Endodermal cell (in vitro differentiated cells): ENCODE measurements around the gene PRMT7. TPM values are rescaled to one million over a fixed set of nuclear protein-coding genes. Genes with fewer than 3 reads are reported as not detected.
A peak's percentile ranks its signal among the peaks of the same experiment; 100 is the strongest.

ENCODE experiments used
- DNase-seq: peaks from one replicate; pipeline ENCODE4 v3.0.0-alpha.2; 2017
- H3K27ac ChIP-seq: 2 replicates; pipeline ENCODE4 v1.5.1; 2013; ENCODE audit warnings: mild to moderate bottlenecking, low read depth, low read length, moderate library complexity
- H3K27me3 ChIP-seq: 2 replicates; pipeline ENCODE4 v1.6.1; 2013; ENCODE audit warnings: mild to moderate bottlenecking, low read length, moderate library complexity; ENCODE audit not compliant: insufficient read depth, control insufficient read depth, poor library complexity, severe bottlenecking
- H3K36me3 ChIP-seq: 2 replicates; pipeline ENCODE4 v1.7.0; 2013; ENCODE audit warnings: mild to moderate bottlenecking, low read length, moderate library complexity; ENCODE audit not compliant: control insufficient read depth, insufficient read depth
- H3K4me1 ChIP-seq: one replicate; pipeline ENCODE4 v1.7.0; 2013; ENCODE audit warnings: low read length; ENCODE audit not compliant: control insufficient read depth, insufficient read depth
- H3K4me3 ChIP-seq: 2 replicates; pipeline ENCODE4 v1.5.1; 2013; ENCODE audit warnings: mild to moderate bottlenecking, low read length, moderate library complexity
- H3K9ac ChIP-seq: 2 replicates; pipeline ENCODE4 v1.6.1; 2013; ENCODE audit warnings: mild to moderate bottlenecking, low read length, moderate library complexity; ENCODE audit not compliant: poor library complexity, severe bottlenecking; ENCODE audit errors: extremely low read depth
- H3K9me3 ChIP-seq: 2 replicates; pipeline ENCODE4 v1.6.1; 2013; ENCODE audit warnings: mild to moderate bottlenecking, low read length, moderate library complexity; ENCODE audit not compliant: control insufficient read depth
- H3K27ac Mint-ChIP-seq: 2 replicates; pipeline ENCODE4 v1.8.0; 2020; ENCODE audit warnings: mixed read lengths
- H3K27me3 Mint-ChIP-seq: 2 replicates; pipeline ENCODE4 v1.8.0; 2021; ENCODE audit warnings: mild to moderate bottlenecking, mixed read lengths; ENCODE audit not compliant: insufficient read depth
- H3K36me3 Mint-ChIP-seq: 2 replicates; pipeline ENCODE4 v1.8.0; 2020; ENCODE audit warnings: low read depth, mixed read lengths
- H3K4me1 Mint-ChIP-seq: 2 replicates; pipeline ENCODE4 v1.8.0; 2020; ENCODE audit warnings: mixed read lengths
- H3K4me3 Mint-ChIP-seq: 2 replicates; pipeline ENCODE4 v1.8.0; 2020; ENCODE audit warnings: mild to moderate bottlenecking, moderate library complexity, mixed read lengths
- H3K9me3 Mint-ChIP-seq: 2 replicates; pipeline ENCODE4 v1.8.0; 2020; ENCODE audit warnings: mild to moderate bottlenecking, mixed read lengths
- WGBS, 2 experiments: methylation state at CpG; one replicate each; pipeline versions ENCODE4 v1.1.5 to v1.1.7; 2013; ENCODE audit warnings: missing lambda C conversion rate in 2 of 2, mixed read lengths in 1 of 2; ENCODE audit not compliant: insufficient coverage in 1 of 2, insufficient read length in 1 of 2; 5-methylcytosine and 5-hydroxymethylcytosine counted together
- total RNA-seq, 2 donors: library from RNA; stranded (reverse); fragmentation: NEBNext Ultra II Directional in 1 of 2; extraction: Animal tissue kit (Norgen Biotek cat#: 25700) in 1 of 2; gene quantifications; 2 replicates in 1 of 2; 3 replicates in 1 of 2; pipeline ENCODE4 v1.2.1, GENCODE V29; 2021
- TF ChIP-seq, protein P1 (sequence below): fragments of 200-600 bp; sonication (generic); conservative IDR thresholded peaks from 2 replicates; pipeline ENCODE4 v1.5.0; 2021; ENCODE audit warnings: antibody characterized with exemption, mild to moderate bottlenecking

The PRMT7 gene
- total RNA-seq, 2 donors from 2014 or later: 63.9 to 68.5 TPM

DNA sequence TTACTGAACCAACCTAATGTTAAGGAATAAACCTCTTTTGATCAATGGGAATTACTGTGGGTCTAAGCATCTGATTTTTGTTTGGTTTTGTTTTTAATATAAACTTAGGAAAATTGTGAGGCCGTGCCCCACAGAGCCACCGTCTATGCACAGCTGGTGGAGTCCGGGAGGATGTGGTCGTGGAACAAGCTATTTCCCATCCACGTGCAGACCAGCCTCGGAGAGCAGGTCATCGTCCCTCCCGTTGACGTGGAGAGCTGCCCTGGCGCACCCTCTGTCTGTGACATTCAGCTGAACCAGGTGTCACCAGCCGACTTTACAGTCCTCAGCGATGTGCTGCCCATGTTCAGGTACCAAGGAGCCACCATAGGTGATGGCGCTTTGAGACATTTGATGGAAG lies 28.4 kb downstream of the PRMT7 start:
- Mint-ChIP-seq H3K36me3 (peaks cover 63% of the 10 kb centered on the region), H3K4me3 (no peak overlapping the region), H3K27me3 (no peaks in the 10 kb centered on the region), H3K27ac (no peak overlapping the region), H3K4me1 (no peaks in the 10 kb centered on the region), H3K9me3 (no peaks in the 10 kb centered on the region)
- no peak for DNase-seq
- Histone ChIP-seq H3K4me1 (no peaks in the 10 kb centered on the region), H3K9me3 (no peaks in the 10 kb centered on the region), H3K4me3 (no peak overlapping the region), H3K9ac (no peak overlapping the region), H3K27ac (no peak overlapping the region), H3K27me3 (no peaks in the 10 kb centered on the region), H3K36me3 (peaks cover 75% of the 10 kb centered on the region)
- TF ChIP-seq, protein P1, sequence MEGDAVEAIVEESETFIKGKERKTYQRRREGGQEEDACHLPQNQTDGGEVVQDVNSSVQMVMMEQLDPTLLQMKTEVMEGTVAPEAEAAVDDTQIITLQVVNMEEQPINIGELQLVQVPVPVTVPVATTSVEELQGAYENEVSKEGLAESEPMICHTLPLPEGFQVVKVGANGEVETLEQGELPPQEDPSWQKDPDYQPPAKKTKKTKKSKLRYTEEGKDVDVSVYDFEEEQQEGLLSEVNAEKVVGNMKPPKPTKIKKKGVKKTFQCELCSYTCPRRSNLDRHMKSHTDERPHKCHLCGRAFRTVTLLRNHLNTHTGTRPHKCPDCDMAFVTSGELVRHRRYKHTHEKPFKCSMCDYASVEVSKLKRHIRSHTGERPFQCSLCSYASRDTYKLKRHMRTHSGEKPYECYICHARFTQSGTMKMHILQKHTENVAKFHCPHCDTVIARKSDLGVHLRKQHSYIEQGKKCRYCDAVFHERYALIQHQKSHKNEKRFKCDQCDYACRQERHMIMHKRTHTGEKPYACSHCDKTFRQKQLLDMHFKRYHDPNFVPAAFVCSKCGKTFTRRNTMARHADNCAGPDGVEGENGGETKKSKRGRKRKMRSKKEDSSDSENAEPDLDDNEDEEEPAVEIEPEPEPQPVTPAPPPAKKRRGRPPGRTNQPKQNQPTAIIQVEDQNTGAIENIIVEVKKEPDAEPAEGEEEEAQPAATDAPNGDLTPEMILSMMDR: no peak
- 94 to 95% methylated on average over 10 to 13 of the region's 13 CpGs for WGBS, 2 experiments

DNA sequence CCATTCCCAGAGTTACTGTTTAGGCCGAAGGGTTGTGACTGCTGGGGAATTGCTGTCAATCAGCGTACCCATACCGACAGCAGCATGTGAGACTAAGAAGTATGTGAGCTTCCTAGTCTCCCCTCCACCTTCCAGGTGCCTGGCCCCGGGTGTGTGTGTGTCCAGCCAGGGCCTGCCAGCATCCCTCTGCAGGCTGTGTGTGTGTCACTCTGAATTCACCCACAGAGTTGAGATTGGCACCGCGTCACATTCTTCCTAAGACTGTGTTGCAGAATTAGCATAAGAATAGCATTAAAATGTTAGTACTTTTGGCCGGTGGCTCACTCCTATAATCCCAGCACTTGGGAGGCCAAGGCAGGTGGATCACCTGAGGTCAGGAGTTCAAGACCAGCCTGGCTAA lies 31.8 kb downstream of the PRMT7 start:
- TF ChIP-seq, protein P1: no peak
- Mint-ChIP-seq H3K4me1 (no peaks in the 10 kb centered on the region), H3K4me3 (no peak overlapping the region), H3K27me3 (no peaks in the 10 kb centered on the region), H3K36me3 (peaks cover 69% of the 10 kb centered on the region), H3K27ac (peak overlapping the region; percentile 35), H3K9me3 (no peaks in the 10 kb centered on the region)
- DNase-seq: no peak
- Histone ChIP-seq H3K36me3 (peaks cover 92% of the 10 kb centered on the region), H3K4me3 (no peak overlapping the region), H3K9me3 (no peaks in the 10 kb centered on the region), H3K4me1 (no peaks in the 10 kb centered on the region), H3K27ac (no peak overlapping the region), H3K27me3 (no peaks in the 10 kb centered on the region), H3K9ac (no peak overlapping the region)
- 84 to 88% methylated on average over 4 to 7 of the region's 7 CpGs for WGBS, 2 experiments

- Mint-ChIP-seq H3K4me3 (no peak overlapping the region), H3K4me1 (no peaks in the 10 kb centered on the region), H3K27me3 (no peaks in the 10 kb centered on the region), H3K27ac (no peak overlapping the region), H3K36me3 (peaks cover 69% of the 10 kb centered on the region), H3K9me3 (no peaks in the 10 kb centered on the region)
- Histone ChIP-seq H3K9me3 (no peaks in the 10 kb centered on the region), H3K36me3 (peaks cover 92% of the 10 kb centered on the region), H3K27me3 (no peaks in the 10 kb centered on the region), H3K4me3 (no peak overlapping the region), H3K27ac (no peak overlapping the region), H3K9ac (no peak overlapping the region), H3K4me1 (no peaks in the 10 kb centered on the region)
- 97 to 100% methylated on average over 6 to 7 of the region's 7 CpGs for WGBS, 2 experiments
- no peak for DNase-seq
- TF ChIP-seq, protein P1: no peak
These were observed 32.3 kb downstream of the PRMT7 start for GRCh38 chr16:68343137-68343536.
